ENCODE measurements around the gene CCDC159.
"Not testable (repeated sequence)": the region's sequence is repeated elsewhere in the genome, so short reads cannot be mapped to it uniquely, and the experiment has no call there.

Gene CCDC159

DNA sequence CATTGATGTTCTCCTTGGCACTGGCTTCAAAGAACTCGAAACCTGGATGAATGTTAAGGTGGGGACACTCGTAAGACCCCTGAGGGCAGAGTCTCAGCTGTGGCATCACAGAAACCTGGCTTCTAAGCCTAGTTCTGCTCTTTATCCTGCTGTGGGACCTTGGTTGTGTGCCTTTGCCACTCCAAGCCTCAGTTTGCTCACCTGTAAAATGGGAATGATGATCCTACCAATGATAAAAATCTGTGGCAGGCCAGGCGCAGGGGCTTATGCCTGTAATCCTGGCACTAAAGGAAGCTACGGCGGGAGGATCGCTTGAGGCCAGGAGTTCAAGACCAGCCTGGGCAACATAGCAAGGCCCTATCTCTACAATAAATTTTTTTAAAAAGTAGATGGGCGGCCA is 20.8 kb upstream of the CCDC159 start:
- in situ Hi-C loops (cut with MboI; ENCODE audit: low sequenced_read_pairs): no loop called here

DNA sequence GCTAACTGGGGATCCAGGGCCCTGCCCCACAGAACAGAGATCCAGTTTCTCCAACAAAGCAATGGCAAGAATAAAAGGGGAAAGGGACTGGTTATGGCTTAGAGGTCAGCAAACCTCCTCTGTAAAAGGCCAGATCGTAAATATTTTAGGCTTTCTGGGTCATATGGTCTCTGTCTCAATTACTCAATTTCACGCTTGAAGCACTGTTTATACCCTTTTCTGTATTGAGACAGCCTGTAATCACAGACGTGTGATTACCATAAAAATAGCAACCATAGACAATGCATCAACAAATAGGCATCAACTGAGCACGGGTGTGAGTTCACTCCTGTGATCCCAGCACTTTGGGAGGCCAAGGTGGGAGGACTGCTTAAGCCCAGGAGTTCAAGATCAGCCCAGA is 16.2 kb upstream of the CCDC159 start:
- Histone ChIP-seq H3K4me1 (peaks cover 3% of the 10 kb centered on the region), H3K36me3 (replicated peaks) (peaks cover 5% of the 10 kb centered on the region), H3K9me3 (no peaks in the 10 kb centered on the region), H3K4me3 (no peak overlapping the region), H3K27me3 (ENCODE audit: low read depth) (no peaks in the 10 kb centered on the region)
- in situ Hi-C loops (cut with MboI; ENCODE audit: low sequenced_read_pairs): no loop called here
- peak in 1 of 2 experiments; percentile 53 for DNase-seq (ENCODE audit: low spot score in 2 of 2)

More for the DNA sequence above, 20.8 kb upstream of the CCDC159 start:
- Histone ChIP-seq H3K4me1 (peaks cover 3% of the 10 kb centered on the region), H3K36me3 (replicated peaks) (no peaks in the 10 kb centered on the region), H3K27me3 (ENCODE audit: low read depth) (no peaks in the 10 kb centered on the region), H3K4me3 (no peak overlapping the region), H3K9me3 (no peaks in the 10 kb centered on the region)
- DNase-seq (ENCODE audit: low spot score in 2 of 2): no peak

DNA sequence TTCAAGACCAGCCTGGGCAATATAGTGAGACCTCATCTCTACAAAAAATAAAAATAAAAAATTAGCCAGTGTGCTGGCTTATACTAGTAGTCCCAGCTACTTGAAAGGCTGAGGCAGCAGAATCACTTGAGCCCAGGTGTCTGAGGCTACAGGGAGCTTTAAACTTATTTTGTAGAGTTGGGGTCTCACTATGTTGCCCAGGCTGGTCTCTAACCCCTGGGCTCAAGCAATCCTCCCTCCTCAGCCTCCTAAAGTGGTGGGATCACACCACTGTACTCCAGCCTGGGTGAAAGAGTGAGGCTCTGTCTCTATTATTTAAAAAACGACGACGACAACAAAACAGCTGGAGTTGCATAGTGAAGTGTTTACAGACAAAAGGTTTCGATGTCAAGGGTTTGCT is 14.8 kb upstream of the CCDC159 start:
- Histone ChIP-seq H3K9me3 (no peaks in the 10 kb centered on the region), H3K4me1 (peaks cover 3% of the 10 kb centered on the region), H3K36me3 (replicated peaks) (peaks cover 8% of the 10 kb centered on the region), H3K4me3 (no peak overlapping the region), H3K27me3 (ENCODE audit: low read depth) (no peaks in the 10 kb centered on the region)
- DNase-seq (ENCODE audit: low spot score in 2 of 2): no peak
- in situ Hi-C loops (cut with MboI; ENCODE audit: low sequenced_read_pairs): no loop called here

DNA sequence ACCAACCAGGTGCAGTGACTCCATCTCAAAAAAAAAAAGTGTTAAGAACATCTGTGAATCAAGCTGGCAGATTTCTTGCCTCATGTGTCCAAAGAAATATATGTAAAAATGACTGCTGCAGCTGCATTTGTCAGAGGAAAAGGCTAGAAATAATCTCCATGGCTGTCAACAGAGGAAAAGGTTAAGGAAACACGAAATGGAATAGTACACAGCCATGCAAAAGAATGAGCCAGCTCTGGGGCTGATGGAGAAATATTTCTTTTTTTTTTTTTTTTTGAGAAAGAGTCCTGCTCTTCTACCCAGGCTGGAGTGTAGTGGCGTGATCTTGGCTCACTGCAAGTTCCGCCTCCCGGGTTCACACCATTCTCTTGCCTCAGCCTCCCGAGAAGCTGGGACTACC is 13.5 kb upstream of the CCDC159 start:
- peaks cover 8% of the 10 kb centered on the region for H3K36me3 ChIP-seq (replicated peaks)
- H3K4me1 ChIP-seq: peaks cover 3% of the 10 kb centered on the region
- no peaks in the 10 kb centered on the region for H3K27me3 ChIP-seq (ENCODE audit: low read depth)
- H3K4me3 ChIP-seq: no peak overlapping the region
- no peaks in the 10 kb centered on the region for H3K9me3 ChIP-seq
- in situ Hi-C loops (cut with MboI; ENCODE audit: low sequenced_read_pairs): no loop called here
- no peak for DNase-seq (ENCODE audit: low spot score in 2 of 2)

DNA sequence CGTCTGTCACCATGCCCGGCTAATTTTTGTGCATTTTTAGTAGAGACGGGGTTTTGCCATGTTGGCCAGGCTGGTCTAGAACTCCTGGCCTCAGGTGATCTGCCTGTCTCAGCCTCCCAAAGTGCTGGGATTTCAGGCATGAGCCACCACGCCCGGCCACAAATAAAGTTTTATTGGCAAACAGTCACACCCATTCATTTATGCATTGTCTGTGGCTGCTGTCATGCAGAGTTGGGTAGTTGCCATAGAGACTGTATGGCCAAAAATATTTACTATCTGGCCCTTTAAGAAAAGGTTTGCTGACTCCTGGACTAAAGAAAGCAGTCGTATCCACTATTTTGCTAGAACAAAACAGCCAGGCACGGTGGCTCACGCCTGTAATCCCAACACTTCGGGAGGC is 12.5 kb upstream of the CCDC159 start:
- H3K36me3 ChIP-seq (replicated peaks); in situ Hi-C loops (cut with MboI; ENCODE audit: low sequenced_read_pairs); H3K27me3 ChIP-seq (ENCODE audit: low read depth); H3K4me1 ChIP-seq; H3K9me3 ChIP-seq; H3K4me3 ChIP-seq: not testable (repeated sequence)
- DNase-seq (ENCODE audit: low spot score in 2 of 2): peak in 1 of 2 experiments; percentile 47

DNA sequence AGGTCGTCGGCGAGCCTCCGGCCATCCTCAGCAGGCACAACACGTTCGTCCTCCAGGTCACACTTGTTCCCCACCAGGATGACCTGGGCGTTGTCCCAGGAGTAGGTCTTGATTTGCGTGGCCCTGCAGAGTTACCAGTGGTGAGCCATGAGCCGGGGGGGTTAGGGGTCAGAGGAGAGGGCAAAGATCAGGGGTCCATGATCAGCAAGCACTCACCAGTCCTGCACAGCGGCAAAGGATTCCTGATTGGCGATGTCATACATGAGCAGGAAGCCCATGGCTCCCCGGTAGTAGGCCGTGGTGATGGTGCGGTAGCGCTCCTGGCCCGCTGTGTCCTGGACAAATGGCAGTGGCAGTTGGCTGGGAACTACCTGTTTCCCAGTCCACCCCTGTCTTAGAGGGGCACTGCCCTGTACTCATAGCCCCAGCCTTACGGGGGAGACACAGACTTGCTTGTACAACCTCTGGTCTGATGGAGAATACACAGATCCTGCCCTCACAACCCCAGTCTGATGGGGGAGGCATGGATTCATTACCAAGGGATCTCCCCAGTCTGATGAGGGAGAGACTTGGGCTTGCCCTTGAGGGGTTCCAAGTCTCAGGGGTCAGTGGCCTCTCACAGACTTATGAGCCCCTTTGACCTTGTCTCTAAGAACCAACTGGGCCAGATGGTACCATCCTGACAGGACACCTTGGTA is 10.7 kb upstream of the CCDC159 start:
- H3K4me3 ChIP-seq: no peak overlapping the region
- no peak for DNase-seq (ENCODE audit: low spot score in 2 of 2)
- in situ Hi-C loops (cut with MboI; ENCODE audit: low sequenced_read_pairs): no loop called here
- H3K36me3 ChIP-seq (replicated peaks): peaks cover 8% of the 10 kb centered on the region
- H3K27me3 ChIP-seq (ENCODE audit: low read depth): no peaks in the 10 kb centered on the region
- H3K9me3 ChIP-seq: no peaks in the 10 kb centered on the region
- peaks cover 8% of the 10 kb centered on the region; the same call in 1 of the 2 replicates for H3K4me1 ChIP-seq

DNA sequence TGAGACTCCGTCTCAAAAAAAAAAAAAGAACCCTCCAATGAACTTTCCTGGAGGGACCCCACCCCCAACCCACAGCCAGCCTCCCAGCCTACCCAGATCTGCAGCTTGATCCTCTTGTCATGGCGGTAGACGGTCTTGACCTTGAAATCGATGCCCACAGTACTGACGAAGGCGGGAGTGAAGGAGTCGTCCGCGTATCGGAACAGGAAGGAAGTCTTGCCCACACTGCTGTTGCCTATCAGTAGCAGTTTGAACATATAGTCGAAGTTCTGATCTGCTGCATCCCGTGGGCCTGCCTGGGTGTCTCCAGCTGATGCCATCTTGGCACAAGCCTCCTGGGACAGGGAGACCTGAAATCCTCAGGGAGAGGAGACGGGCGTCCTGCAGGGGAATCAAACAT is 9.2 kb upstream of the CCDC159 start:
- H3K36me3 ChIP-seq (replicated peaks): peaks cover 8% of the 10 kb centered on the region
- 0 out of 2 replicates have a peak, but pooled peaks cover 2% of the 10 kb centered on the region for H3K9me3 ChIP-seq
- peaks cover 8% of the 10 kb centered on the region; the same call in 1 of the 2 replicates for H3K4me1 ChIP-seq
- H3K4me3 ChIP-seq: no peak overlapping the region
- no peak for DNase-seq (ENCODE audit: low spot score in 2 of 2)
- no peaks in the 10 kb centered on the region for H3K27me3 ChIP-seq (ENCODE audit: low read depth)
- in situ Hi-C loops (cut with MboI; ENCODE audit: low sequenced_read_pairs): no loop called here

DNA sequence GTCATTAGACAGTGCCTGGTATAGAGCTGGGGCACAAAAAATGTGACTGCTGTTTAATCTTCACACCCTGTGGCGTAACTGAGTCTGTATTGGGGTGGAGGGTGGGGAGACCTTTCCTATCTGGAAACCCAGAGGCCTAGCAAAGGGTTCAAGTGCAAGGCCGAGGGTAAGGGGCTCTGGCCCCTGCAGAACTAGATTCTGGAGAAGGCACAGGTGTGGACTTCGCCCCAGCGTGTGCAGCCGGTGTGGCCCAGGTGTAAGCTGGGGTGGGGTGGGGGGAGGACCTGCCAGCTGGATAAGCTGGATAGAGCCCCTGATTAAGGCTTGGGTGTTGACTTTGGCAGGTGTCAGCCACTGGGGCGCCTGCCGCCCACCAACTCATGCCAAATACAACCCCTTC is 8.2 kb upstream of the CCDC159 start:
- Histone ChIP-seq H3K4me1 (peaks cover 8% of the 10 kb centered on the region; the same call in 1 of the 2 replicates), H3K9me3 (0 out of 2 replicates have a peak, but pooled peaks cover 2% of the 10 kb centered on the region), H3K4me3 (no peak overlapping the region), H3K36me3 (replicated peaks) (peaks cover 8% of the 10 kb centered on the region), H3K27me3 (ENCODE audit: low read depth) (no peaks in the 10 kb centered on the region)
- in situ Hi-C loops (cut with MboI; ENCODE audit: low sequenced_read_pairs): no loop called here
- no peak for DNase-seq (ENCODE audit: low spot score in 2 of 2)

DNA sequence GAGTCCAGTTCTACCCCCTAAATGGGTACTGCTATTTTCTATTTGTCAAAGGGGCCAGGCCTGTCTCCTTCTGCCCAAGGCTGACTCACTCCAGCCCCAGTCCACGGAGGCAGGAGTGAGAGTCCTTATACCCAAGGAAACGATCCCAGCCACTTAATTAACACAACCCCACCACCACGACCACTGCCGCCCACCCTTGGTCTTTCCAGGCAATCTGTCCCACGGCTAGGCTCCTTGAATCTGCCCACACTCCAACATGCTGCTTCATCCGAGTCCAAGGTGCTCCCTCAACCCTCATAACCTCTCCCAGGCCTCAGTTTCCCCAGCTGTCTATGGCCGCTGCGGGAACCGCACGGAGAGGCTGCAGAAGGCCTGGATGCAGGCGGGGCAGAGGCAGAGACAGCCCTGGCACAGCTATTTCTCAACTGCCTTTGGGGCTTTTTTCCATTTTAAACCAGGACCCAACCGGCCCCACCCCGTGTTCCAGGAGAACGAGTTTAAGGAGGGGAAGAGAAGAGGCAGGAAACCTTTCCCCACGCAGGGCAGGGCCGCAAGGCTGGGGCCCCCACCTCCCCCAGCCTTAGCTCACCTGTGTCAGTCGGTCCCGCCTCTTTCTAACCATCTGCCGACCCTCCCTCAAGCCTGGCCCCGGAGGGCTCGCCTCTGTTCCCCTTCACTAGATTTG is 7.6 kb upstream of the CCDC159 start:
- H3K27me3 ChIP-seq (ENCODE audit: low read depth): no peaks in the 10 kb centered on the region
- H3K4me1 ChIP-seq: peaks cover 8% of the 10 kb centered on the region; the same call in 1 of the 2 replicates
- DNase-seq (ENCODE audit: low spot score in 2 of 2): no peak
- in situ Hi-C loops (cut with MboI; ENCODE audit: low sequenced_read_pairs): no loop called here
- 0 out of 2 replicates have a peak, but pooled peaks cover 2% of the 10 kb centered on the region for H3K9me3 ChIP-seq
- H3K4me3 ChIP-seq: peak overlapping the region; percentile 68
- H3K36me3 ChIP-seq (replicated peaks): peaks cover 8% of the 10 kb centered on the region

DNA sequence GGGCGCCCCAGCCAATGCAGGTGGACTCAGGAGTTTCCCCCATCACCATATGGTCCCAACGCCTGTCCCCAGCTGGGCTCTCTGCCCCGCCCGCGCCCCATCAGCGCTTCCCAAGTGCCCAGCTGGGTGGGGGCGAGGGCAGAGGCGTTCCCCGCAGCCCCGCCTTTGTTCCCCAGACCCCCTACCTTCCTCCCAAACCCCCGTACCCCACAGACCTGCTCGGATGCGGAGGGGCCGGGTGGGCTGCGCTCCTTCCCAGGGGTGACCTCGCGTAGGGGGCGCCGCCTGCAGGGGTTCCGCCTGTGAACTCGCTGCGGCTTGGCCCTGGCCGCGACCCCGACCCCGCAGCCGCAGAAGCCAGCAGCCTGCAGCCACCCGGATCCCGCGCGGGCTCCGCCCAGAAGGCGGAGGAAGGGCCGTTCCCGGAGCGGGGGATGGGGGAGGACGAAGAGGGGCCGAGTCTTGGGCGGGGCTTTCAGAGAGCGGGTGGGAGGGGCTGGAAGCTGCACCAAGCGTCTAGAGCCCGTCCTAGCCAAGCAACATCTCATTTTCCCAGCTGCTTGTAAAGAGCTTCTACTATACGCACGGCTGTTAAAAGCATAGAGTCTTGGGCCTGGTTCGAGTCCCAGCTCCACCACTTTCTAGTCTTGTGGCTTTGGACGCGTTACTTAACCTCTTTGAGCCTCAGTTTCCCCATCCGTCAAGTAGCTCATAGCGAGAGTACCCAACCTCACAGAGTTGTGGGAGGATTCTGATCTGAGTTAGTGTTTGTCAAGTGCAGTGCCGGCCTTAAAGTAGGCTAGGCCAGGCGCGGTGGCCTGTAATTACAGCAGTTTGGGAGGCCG is 6.8 kb upstream of the CCDC159 start, which contains the start of gene RAB3D:
Gene RAB3D, minus strand, starts transcription at position 404 of the 845 bp plus-strand sequence. CDS start 2,258 bp downstream, outside the sequence.
- Histone ChIP-seq H3K4me3 (peak within 1 kb of the TSS; percentile 68), H3K4me1 (peaks cover 8% of the 10 kb centered on the region; the same call in 1 of the 2 replicates), H3K27me3 (ENCODE audit: low read depth) (no peaks in the 10 kb centered on the region), H3K9me3 (0 out of 2 replicates have a peak, but pooled peaks cover 2% of the 10 kb centered on the region), H3K36me3 (replicated peaks) (peaks cover 8% of the 10 kb centered on the region)
- in situ Hi-C loops (cut with MboI; ENCODE audit: low sequenced_read_pairs): no loop called here
- peak; percentile 92 to 98 for DNase-seq (ENCODE audit: low spot score in 2 of 2)

DNA sequence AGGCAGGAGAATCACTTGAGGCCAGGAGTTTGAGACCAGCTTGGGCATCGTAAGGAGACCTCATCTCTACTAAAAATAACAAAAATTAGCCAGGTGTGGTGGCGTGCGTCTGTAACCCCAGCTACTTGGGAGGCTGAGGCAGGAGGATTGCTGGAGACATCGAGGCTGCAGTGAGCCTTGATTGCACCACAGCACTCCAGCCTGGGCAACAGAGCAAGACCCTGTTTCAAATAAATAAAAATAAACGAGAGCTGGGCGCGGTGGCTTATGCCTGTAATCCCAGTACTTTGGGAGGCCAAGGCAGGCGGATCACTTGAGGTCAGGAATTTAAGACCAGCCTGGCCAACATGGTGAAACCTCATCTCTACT is 6.2 kb upstream of the CCDC159 start:
- DNase-seq (ENCODE audit: low spot score in 2 of 2); H3K27me3 ChIP-seq (ENCODE audit: low read depth); H3K4me3 ChIP-seq; in situ Hi-C loops (cut with MboI; ENCODE audit: low sequenced_read_pairs); H3K4me1 ChIP-seq; H3K36me3 ChIP-seq (replicated peaks); H3K9me3 ChIP-seq: not testable (repeated sequence)

DNA sequence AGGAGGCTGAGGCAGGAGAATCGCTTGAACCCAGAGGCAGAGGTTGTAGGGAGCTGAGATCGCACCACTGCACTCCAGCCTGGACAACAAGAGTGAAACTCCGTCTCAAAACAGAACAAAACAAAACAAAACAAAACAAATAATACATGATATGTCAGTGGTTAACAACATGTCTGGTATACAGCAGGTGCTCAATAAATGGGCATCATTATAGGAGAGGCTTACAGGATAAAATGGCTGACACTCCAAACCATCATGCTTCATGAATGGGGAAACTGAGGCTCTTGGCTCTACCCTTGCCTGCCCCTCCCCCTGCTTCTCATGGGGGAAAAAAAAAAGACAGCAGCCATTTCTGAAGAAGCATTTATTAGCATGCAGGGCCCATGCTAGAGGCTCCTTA is 3.9 kb upstream of the CCDC159 start:
- Histone ChIP-seq H3K4me1 (peaks cover 18% of the 10 kb centered on the region), H3K9me3 (0 out of 2 replicates have a peak, but pooled peaks cover 2% of the 10 kb centered on the region), H3K36me3 (replicated peaks) (no peaks in the 10 kb centered on the region; the same call in 1 of the 2 replicates), H3K27me3 (ENCODE audit: low read depth) (no peaks in the 10 kb centered on the region), H3K4me3 (no peak overlapping the region)
- DNase-seq (ENCODE audit: low spot score in 2 of 2): no peak
- in situ Hi-C loops (cut with MboI; ENCODE audit: low sequenced_read_pairs): no loop called here

DNA sequence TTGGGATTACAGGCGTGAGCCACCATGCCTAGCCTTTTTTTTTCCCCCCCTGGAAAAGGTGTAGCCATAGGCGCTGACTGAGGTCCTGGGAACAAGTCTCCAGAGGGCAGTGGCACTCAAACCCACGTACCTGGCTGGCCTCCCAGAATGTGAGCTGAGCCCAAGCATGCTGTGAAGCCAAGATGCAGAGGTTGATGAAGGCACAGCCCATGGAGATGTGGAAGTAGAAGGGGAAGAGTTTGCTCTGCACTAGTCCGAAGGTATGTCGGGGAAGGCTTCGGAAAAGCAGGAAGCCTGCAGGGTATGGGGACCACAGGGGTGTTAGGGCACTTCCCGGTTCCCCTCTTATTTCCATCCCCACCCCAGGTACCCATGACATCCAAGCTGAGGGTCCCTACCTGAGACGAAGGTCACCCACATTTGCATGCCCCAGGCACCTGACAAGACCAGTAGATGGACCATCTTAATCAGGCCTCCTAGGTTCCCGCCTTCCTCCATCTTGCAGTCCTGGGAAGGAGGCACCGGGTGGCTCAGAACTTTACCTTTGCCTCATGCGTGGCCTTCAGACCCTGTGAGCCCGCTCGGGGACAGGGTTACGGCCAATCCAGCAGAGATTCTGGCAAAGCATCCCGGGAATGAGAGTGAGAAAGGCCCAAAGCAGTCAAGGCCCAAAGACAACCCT is 1.1 kb upstream of the CCDC159 start:
- Histone ChIP-seq H3K27me3 (ENCODE audit: low read depth) (no peaks in the 10 kb centered on the region), H3K4me1 (peaks cover 10% of the 10 kb centered on the region), H3K4me3 (peak overlapping the region; percentile 70), H3K36me3 (replicated peaks) (no peaks in the 10 kb centered on the region; the same call in 1 of the 2 replicates), H3K9me3 (peaks cover 2% of the 10 kb centered on the region; the same call in 1 of the 2 replicates)
- in situ Hi-C loops (cut with MboI; ENCODE audit: low sequenced_read_pairs): no loop called here
- DNase-seq (ENCODE audit: low spot score in 2 of 2): no peak

Measured in HAP-1 (cell line).